GM18508 (cell line): ENCODE measurements around the gene CNTN1.
"Not testable (repeated sequence)": the region's sequence is repeated elsewhere in the genome, so short reads cannot be mapped to it uniquely, and the experiment has no call there.

Experiments used
- ATAC-seq: cut with Tn5 transposase; IDR thresholded peaks from one replicate; pipeline ENCODE4 v1.9.1; 2021; ENCODE audit warnings: moderate number of reproducible peaks; ENCODE audit not compliant: insufficient read depth, unreplicated experiment

The CNTN1 gene

GRCh38 chr12:41076114-41076513 lies 383.9 kb downstream of the CNTN1 start:
- no peak for ATAC-seq

DNA sequence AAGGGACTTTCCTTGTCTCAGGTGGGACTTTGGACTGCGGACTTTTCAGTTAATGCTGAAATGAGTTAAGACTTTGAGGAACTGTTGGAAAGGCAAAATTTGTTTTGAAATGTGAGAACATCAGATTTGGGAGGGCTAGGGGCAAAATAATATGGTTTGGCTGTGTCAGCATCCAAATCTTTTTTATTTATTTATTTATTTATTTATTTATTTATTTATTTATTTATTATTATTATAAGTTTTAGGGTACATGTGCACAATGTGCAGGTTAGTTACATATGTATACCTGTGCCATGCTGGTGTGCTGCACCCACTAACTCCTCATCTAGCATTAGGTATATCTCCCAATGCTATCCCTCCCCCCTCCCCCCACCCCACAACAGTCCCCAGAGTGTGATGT lies 389.0 kb downstream of the CNTN1 start:
- not testable (repeated sequence) for ATAC-seq

- ATAC-seq: no peak
These were observed 397.2 kb downstream of the CNTN1 start for GRCh38 chr12:41089438-41089837.

DNA sequence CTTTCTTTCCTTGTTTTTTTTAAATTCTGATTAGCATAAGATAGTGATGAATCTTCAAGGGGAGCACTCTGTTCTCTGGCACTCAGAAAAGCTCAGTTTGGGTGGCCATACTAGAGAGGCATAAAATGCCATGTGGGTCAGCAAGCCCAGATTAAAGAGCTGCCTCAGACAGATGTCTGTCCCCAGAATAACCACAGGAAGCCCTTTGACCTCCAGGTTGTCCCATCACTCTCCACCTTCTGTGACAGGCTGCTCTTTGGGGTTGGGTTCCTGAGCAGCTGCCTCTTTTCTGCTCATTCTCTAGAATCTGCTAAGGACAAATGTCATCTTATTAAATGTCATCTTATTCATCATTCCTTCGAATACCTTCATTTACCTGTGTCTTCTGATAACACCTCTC lies 399.9 kb downstream of the CNTN1 start:
- no peak for ATAC-seq

DNA sequence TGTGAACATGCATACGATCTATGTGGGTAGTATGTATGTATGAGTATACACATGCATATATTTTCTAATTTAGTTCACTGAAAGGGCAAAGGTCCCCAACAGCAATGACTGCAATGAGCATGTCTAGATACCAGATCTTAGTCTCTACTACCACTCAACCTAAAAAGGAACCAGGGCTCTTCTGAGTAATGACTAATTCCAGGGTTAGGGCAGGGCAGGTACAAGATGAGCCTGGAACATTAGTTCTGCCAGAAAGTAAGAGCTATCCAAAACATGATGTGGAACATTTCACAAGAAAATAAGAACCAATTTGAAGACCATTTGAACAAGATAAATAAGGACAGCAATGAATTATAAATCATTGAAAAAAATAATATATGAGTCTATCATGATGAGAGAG lies 404.6 kb downstream of the CNTN1 start:
- no peak for ATAC-seq

DNA sequence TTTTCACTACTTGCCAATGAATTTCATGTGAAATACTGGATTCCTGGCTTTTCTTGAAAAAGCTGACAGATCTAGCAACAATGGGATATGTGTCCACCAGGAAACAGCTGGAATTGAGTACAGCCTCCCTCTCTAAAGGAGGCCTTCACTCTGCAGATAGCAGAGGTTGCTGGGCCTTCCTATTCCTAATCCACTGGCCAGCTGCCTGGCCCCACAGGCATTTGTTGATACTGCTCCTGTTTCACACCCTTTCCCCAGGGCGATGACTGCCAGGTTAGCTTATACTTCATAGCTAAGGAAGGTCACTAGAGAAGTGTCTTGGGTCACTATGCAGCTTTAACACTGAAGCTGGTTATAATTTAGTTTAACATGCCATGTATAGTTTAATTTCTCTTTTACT lies 408.3 kb downstream of the CNTN1 start:
- no peak for ATAC-seq

- no peak for ATAC-seq
These were observed 409.6 kb downstream of the CNTN1 start for GRCh38 chr12:41101806-41102205.

DNA sequence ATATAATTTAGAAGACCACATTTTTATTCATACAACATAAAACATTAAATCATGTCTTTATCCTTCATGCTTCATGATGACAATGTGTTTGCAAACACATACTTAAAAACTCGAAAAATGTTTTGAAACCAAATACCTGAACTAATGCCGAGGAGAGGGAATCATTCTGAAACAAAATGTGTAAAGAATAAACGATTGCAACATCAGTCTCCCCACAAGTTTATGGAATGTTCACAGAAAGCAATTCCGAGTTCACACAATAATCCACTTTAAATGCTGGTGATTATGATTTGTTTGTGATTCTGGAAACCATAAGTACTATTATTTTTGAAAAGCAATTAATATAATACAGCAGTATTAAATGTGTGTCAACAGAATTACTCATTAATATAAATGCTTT lies 411.4 kb downstream of the CNTN1 start:
- no peak for ATAC-seq

- ATAC-seq: no peak
These were observed 414.1 kb downstream of the CNTN1 start for GRCh38 chr12:41106315-41106714.

- no peak for ATAC-seq
These were observed 415.8 kb downstream of the CNTN1 start for GRCh38 chr12:41108032-41108431.

DNA sequence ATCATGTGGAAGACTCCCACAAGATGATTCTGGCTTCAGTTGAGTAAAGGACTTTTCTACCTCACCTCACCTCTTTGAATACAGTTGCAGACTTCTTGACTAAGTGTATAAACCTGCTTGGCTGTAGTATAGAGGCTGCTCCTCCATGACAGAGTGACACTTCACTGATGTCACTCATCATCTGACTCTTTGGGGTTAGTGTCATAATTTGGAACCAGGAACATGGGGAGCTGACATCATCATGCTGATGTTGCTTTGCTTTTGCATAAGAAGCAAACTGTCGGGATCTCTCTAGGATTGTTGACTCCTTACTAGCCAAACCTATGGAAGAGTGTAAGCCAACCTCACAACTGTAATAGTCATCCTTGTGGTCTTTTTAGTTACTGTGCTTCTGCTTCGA lies 420.7 kb downstream of the CNTN1 start:
- no peak for ATAC-seq

DNA sequence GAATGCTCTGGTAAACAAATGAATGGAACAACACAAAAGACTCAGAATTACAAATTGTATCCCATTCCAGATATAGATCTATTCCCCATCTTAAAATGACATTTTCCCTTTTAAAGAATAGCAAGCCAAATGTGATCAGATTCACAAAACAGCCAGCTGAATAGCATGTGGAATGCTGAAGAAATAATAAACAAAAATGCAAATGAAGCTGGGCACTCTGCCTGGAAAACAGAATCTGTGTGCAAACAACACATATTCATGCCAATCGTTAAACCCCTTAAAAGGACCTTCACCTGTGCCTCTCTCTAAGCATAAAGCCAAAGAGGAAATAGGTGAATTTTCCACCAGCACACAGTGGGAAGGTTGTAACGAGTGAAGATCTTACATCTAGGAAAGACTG lies 428.0 kb downstream of the CNTN1 start:
- no peak for ATAC-seq

DNA sequence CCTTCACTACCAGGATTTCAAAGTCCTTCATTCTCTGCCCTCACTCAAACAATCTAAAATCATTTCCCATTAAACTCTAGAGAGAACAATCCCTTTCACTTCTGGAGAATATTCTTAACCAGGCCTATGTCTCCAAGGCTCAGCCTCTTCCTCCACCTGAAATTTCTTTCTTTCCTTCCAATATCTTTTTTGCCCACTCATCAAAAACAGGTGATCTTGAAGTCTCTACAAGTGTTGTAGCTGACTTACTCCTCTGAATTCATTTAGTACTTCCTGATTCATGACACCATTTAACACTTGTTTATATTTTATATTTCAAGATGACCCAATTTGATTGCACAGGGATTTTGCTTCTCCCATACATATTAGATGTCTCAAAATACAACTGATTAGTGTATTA lies 429.1 kb downstream of the CNTN1 start:
- no peak for ATAC-seq
